ENCODE data around the gene TMEM31. TPM values are rescaled to one million over a fixed set of nuclear protein-coding genes. Genes with fewer than 3 reads are reported as not detected.

The TMEM31 gene
- polyA plus RNA-seq, 3 donors = not detected

- DNase-seq = no peak
- Mint-ChIP-seq H3K27ac (no peak overlapping the region), H3K4me3 (no peak overlapping the region), H3K27me3 (ENCODE audit: low read depth in 3 of 3) (peaks cover 0 to 7% (median 2%) of the 10 kb centered on the region in 3 donors), H3K9me3 (no peaks in the 10 kb centered on the region), H3K36me3 (no peaks in the 10 kb centered on the region), H3K4me1 (no peaks in the 10 kb centered on the region)
- intact Hi-C loops (cut with micrococcal nuclease) = no loop called here
- Histone ChIP-seq H2AFZ (ENCODE audit: insufficient read depth, low read depth, low read length, poor library complexity, severe bottlenecking) (no peak overlapping the region), H3K27me3 (ENCODE audit: control insufficient read depth in 2 of 2, insufficient read depth in 2 of 2, low read length in 2 of 2) (peaks cover 0 to 2% of the 10 kb centered on the region in 2 donors), H3K4me2 (replicated peaks; ENCODE audit: extremely low read depth, low read length, poor library complexity, severe bottlenecking) (no peak overlapping the region), H3K9me3 (replicated peaks in 1 of 2; ENCODE audit: control insufficient read depth in 1 of 2, insufficient read depth in 1 of 2, low read length in 2 of 2) (no peaks in the 10 kb centered on the region), H3K27ac (ENCODE audit: low read depth in 1 of 2, low read length in 2 of 2) (no peak overlapping the region), H4K20me1 (ENCODE audit: insufficient read depth, low read length) (no peaks in the 10 kb centered on the region), H3K79me2 (ENCODE audit: insufficient read depth, low read length) (no peaks in the 10 kb centered on the region), H3K4me3 (replicated peaks in 1 of 3; ENCODE audit: low read depth in 2 of 3, low read length in 3 of 3) (no peak overlapping the region), H3K36me3 (replicated peaks in 1 of 2; ENCODE audit: control insufficient read depth in 1 of 2, insufficient read depth in 2 of 2, low read length in 2 of 2) (no peaks in the 10 kb centered on the region), H3K9ac (ENCODE audit: insufficient read depth, low read length, poor library complexity, severe bottlenecking) (no peak overlapping the region), H3K4me1 (ENCODE audit: control insufficient read depth in 1 of 2, insufficient read depth in 2 of 2, low read length in 2 of 2) (no peaks in the 10 kb centered on the region)
- WGBS (ENCODE audit: insufficient coverage) = no CpG with 5 or more reads among the region's 2 CpGs
- TF ChIP-seq CTCF (IDR thresholded peaks at IDR 0.05) = no peak
Observed at GRCh38 chrX:103747163-103747562, 36.5 kb downstream of the TMEM31 start.

GRCh38 chrX:103754401-103754800, 43.7 kb downstream of the TMEM31 start:
- Histone ChIP-seq H3K27ac (ENCODE audit: low read depth in 1 of 2, low read length in 2 of 2) (no peak overlapping the region), H3K9ac (ENCODE audit: insufficient read depth, low read length, poor library complexity, severe bottlenecking) (no peak overlapping the region), H3K27me3 (ENCODE audit: control insufficient read depth in 2 of 2, insufficient read depth in 2 of 2, low read length in 2 of 2) (no peaks in the 10 kb centered on the region), H3K9me3 (replicated peaks in 1 of 2; ENCODE audit: control insufficient read depth in 1 of 2, insufficient read depth in 1 of 2, low read length in 2 of 2) (peaks cover 0 to 6% of the 10 kb centered on the region in 2 donors), H3K4me3 (replicated peaks in 1 of 3; ENCODE audit: low read depth in 2 of 3, low read length in 3 of 3) (no peak overlapping the region), H3K4me1 (ENCODE audit: control insufficient read depth in 1 of 2, insufficient read depth in 2 of 2, low read length in 2 of 2) (no peaks in the 10 kb centered on the region), H3K4me2 (replicated peaks; ENCODE audit: extremely low read depth, low read length, poor library complexity, severe bottlenecking) (no peak overlapping the region), H3K79me2 (ENCODE audit: insufficient read depth, low read length) (no peaks in the 10 kb centered on the region), H3K36me3 (replicated peaks in 1 of 2; ENCODE audit: control insufficient read depth in 1 of 2, insufficient read depth in 2 of 2, low read length in 2 of 2) (no peaks in the 10 kb centered on the region), H4K20me1 (ENCODE audit: insufficient read depth, low read length) (no peaks in the 10 kb centered on the region), H2AFZ (ENCODE audit: insufficient read depth, low read depth, low read length, poor library complexity, severe bottlenecking) (no peak overlapping the region)
- H3K27ac Mint-ChIP-seq = peak overlapping the region in 1 of 7 donors; percentile 38
- no peak overlapping the region for H3K4me3 Mint-ChIP-seq
- 100% methylated on average over 1 of the region's 4 CpGs for WGBS (ENCODE audit: insufficient coverage)
- intact Hi-C loops (cut with micrococcal nuclease) = no loop called here
- no peak for TF ChIP-seq CTCF (IDR thresholded peaks at IDR 0.05)
- DNase-seq = no peak
- H3K36me3 Mint-ChIP-seq = no peaks in the 10 kb centered on the region
- peaks cover 5% of the 10 kb centered on the region for H3K4me1 Mint-ChIP-seq
- H3K9me3 Mint-ChIP-seq = peaks cover 3 to 16% (median 7%) of the 10 kb centered on the region in 7 donors
- peaks cover 0 to 3% (median 0%) of the 10 kb centered on the region in 3 donors for H3K27me3 Mint-ChIP-seq (ENCODE audit: low read depth in 3 of 3)

All from CD14-positive monocyte (primary cell).